Right kidney (tissue), 1 donor: ENCODE measurements around the gene OPRL1.
A peak's percentile ranks its signal among the peaks of the same experiment; 100 is the strongest.
"Not testable (repeated sequence)": the region's sequence is repeated elsewhere in the genome, so short reads cannot be mapped to it uniquely, and the experiment has no call there.

Experiments used
- DNase-seq: peaks from one replicate; pipeline ENCODE4 v3.0.0-alpha.2; 2016

Gene OPRL1

GRCh38 chr20:64087226-64087825, 7.4 kb downstream of the OPRL1 start:
- not testable (repeated sequence) for DNase-seq

GRCh38 chr20:64088586-64088985, 8.7 kb downstream of the OPRL1 start:
- not testable (repeated sequence) for DNase-seq

- no peak for DNase-seq
Observed at GRCh38 chr20:64090165-64090564, 10.3 kb downstream of the OPRL1 start.

- no peak for DNase-seq
Observed at GRCh38 chr20:64091340-64091739, 11.5 kb downstream of the OPRL1 start.

DNA sequence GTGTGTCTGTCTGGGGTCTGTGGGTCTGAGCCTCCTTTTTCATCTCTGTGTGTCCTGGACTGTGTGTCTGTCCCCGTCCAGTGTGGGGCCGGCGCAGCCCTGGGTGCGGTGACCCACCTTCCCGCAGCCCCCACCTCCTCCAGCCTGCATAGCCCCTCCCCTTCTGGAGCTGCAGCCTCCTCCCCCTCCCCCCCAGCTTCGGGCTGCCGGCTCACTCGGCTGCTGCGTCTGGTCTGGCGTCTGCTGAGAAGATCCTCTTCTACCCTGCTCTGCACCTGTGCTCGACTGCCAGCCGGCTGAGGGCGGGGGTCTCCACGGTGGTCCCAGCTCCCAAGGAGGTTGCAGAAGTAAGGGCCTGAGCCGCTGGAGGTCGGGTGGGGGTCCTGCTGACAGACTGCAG, 11.9 kb downstream of the OPRL1 start:
- DNase-seq, result no peak

DNA sequence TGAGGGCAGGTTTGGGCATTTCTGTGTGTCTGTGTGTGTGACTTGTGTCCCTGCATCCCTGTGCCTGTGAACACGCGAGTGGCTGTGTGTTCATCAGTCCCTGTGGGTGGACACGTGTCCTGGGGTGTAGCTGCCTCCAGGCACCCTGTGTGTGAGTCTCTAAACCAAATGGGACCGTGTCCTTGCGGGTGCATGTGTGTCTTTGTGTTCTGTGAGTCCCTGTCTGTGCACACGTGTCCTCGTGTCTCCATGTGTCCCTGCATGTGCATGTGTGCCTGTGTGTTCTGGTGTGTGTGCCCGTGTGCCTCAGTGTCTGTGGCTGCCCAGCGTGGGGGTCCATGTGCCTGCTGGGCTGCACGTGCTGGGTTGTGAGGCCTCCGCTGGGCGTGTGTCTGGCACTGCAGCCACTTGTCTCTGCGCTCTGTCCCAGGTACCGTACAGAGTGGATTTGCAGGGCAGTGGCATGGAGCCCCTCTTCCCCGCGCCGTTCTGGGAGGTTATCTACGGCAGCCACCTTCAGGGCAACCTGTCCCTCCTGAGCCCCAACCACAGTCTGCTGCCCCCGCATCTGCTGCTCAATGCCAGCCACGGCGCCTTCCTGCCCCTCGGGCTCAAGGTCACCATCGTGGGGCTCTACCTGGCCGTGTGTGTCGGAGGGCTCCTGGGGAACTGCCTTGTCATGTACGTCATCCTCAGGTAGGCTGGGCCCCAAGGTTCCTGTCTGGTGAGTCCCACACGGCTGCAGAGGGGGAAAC, 12.6 kb downstream of the OPRL1 start:
- DNase-seq, result peak; percentile 19

GRCh38 chr20:64093013-64093503, 13.2 kb downstream of the OPRL1 start:
- DNase-seq, result peak; percentile 25

DNA sequence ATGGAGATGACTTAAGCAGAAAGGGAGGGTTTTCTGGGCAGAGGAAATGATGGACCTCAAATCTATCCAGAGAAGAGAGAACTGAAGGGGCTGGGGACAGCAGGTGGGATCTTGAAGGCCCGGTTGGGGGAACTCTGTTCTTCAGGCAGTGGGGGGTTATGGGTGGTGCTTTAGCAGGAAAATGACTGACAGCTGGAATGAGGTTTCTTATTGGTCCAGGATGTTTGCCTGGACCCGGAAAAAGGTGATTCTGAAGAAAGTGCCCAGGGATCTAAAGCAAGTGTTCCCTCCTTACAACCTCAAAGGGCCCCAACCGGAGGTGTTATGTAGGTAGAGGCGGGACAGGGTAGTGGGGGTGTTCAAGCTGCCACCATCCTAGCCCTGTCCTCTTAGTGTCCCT, 15.6 kb downstream of the OPRL1 start:
- DNase-seq, result no peak

DNA sequence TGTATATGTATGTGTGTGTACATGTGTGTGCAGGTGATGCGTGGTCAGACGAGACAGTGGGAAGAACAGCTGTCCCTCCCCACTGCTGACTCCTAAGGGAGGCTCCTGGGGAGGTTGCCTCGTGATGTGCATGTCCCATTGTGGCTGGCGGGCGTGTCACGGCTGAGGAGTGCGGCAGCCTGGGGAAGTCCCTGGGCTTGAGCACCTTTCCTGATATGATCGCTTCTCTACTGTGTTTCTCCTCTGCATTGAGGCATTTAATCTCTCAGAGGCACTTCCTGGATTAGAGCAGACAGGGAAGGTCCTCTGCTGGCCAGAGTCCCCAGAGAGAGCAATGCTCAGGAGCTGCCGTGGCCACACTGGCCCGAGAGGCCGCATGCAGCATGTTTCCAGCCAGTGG, 16.0 kb downstream of the OPRL1 start:
- no peak for DNase-seq

- DNase-seq, result no peak
Observed at GRCh38 chr20:64096535-64096934, 16.7 kb downstream of the OPRL1 start.

GRCh38 chr20:64098471-64099013, 18.7 kb downstream of the OPRL1 start:
- DNase-seq, result peak; percentile 2

DNA sequence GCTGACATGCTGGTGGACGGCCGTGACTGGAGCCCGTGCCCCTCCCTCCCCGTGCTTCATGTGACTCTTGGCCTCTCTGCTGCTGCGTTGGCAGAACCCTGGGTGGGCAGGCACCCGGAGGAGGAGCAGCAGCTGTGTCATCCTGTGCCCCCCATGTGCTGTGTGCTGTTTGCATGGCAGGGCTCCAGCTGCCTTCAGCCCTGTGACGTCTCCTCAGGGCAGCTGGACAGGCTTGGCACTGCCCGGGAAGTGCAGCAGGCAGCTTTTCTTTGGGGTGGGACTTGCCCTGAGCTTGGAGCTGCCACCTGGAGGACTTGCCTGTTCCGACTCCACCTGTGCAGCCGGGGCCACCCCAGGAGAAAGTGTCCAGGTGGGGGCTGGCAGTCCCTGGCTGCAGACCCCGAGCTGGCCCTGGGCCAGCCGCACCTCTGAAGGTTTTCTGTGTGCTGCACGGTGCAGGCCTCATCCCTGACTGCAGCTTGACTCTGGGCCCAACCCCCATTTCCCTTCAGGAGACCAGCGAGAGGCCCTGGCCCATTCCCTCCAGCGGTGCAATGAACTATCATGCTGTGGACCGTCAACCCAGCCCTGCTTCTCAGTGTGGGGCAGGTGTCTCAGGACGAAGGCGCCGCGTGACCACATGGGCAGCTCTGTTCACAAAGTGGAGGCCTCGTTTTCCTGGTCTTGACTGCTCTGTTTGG, 19.4 kb downstream of the OPRL1 start:
- DNase-seq, result peak; percentile 8

DNA sequence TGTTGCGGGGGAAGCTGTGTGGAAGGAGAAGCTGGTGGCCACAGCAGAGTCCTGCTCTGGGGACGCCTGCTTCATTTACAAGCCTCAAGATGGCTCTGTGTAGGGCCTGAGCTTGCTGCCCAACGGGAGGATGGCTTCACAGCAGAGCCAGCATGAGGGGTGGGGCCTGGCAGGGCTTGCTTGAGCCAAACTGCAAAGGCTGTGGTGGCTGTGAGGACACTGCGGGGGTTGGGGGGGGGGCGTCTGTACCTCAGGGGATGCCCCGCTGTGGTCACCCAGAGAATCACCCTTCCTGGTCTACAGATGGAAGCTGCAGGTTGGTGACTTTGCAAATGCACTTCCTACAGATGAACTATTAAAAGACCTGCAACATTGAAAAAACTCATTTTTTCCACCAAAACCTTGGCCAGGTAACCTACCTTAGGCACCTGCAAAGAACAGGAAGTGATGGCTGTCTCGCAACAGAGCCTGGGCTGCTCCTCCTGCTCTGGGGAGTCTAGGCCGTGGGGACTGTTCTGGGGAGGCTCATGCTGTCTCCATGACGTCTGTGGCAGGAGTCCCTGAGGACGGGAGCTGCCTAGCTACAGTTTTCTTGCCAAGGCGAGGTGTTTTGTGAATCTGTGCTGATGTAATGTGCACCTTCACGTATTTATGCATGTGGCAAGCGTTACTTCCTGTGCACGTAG, 20.1 kb downstream of the OPRL1 start:
- DNase-seq, result peak; percentile 1

DNA sequence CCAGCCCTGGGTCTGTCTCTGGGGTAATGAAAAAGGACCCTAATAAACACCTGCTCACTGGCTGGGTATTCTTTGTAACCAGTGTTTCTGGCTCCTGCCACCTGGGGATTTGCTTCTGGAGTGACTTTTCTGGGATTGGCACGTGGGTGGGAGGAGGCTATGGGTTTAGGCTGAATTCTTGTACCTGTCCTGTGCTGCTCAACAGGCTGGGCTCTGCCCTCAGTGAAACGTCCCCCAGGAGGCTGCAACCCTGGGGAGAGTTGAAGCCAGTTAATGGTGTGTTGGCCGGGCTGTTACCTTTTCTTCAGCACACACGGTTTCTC, 20.6 kb downstream of the OPRL1 start:
- DNase-seq, result peak; percentile 1

- no peak for DNase-seq
Observed at GRCh38 chr20:64100946-64101688, 21.2 kb downstream of the OPRL1 start.

- DNase-seq, result peak; percentile 57
Observed at GRCh38 chr20:64101731-64102621, 22.1 kb downstream of the OPRL1 start.

GRCh38 chr20:64102647-64103354, 22.9 kb downstream of the OPRL1 start:
- no peak for DNase-seq

GRCh38 chr20:64103871-64104666, 24.2 kb downstream of the OPRL1 start:
- no peak for DNase-seq
